ENCODE data around the gene SEC16A.
A peak's percentile ranks its signal among the peaks of the same experiment; 100 is the strongest.

SEC16A gene

GRCh38 chr9:136442265-136442664 lies 40.6 kb downstream of the SEC16A start:
- DNase-seq (ENCODE audit: insufficient read length, low spot score) (no peak), FAIRE-seq (no peak)

- FAIRE-seq (no peak), DNase-seq (ENCODE audit: insufficient read length, low spot score) (no peak)
These were observed 41.1 kb downstream of the SEC16A start for GRCh38 chr9:136441681-136442245.

- FAIRE-seq (no peak), DNase-seq (ENCODE audit: insufficient read length, low spot score) (no peak)
These were observed 41.6 kb downstream of the SEC16A start for GRCh38 chr9:136441191-136441680.

- FAIRE-seq (peak; percentile 31), DNase-seq (ENCODE audit: insufficient read length, low spot score) (peak; percentile 97)
These were observed 43.1 kb downstream of the SEC16A start, which contains the start of gene INPP5E for GRCh38 chr9:136439481-136440408. INPP5E (minus strand) TSS chr9:136439845; CDS start chr9:136439419, 426 bp downstream.

- no peak for FAIRE-seq
- peak; percentile 88 for DNase-seq (ENCODE audit: insufficient read length, low spot score)
These were observed 44.0 kb downstream of the SEC16A start for GRCh38 chr9:136438548-136439480.

GRCh38 chr9:136437839-136438547 lies 44.8 kb downstream of the SEC16A start:
- peak; percentile 31 for FAIRE-seq
- no peak for DNase-seq (ENCODE audit: insufficient read length, low spot score)

GRCh38 chr9:136437430-136437829 lies 45.4 kb downstream of the SEC16A start:
- FAIRE-seq (no peak), DNase-seq (ENCODE audit: insufficient read length, low spot score) (no peak)

GRCh38 chr9:136436055-136436634 lies 46.7 kb downstream of the SEC16A start:
- no peak for FAIRE-seq

GRCh38 chr9:136434580-136435169 lies 48.2 kb downstream of the SEC16A start:
- no peak for FAIRE-seq
- no peak for DNase-seq (ENCODE audit: insufficient read length, low spot score)

More at GRCh38 chr9:136436055-136436634, 46.7 kb downstream of the SEC16A start:
- no peak for DNase-seq (ENCODE audit: insufficient read length, low spot score)

GRCh38 chr9:136433849-136434579 lies 48.8 kb downstream of the SEC16A start:
- FAIRE-seq (no peak), DNase-seq (ENCODE audit: insufficient read length, low spot score) (no peak)

- FAIRE-seq (no peak), DNase-seq (ENCODE audit: insufficient read length, low spot score) (no peak)
These were observed 49.7 kb downstream of the SEC16A start for GRCh38 chr9:136433043-136433715.

- no peak for FAIRE-seq
- DNase-seq (ENCODE audit: insufficient read length, low spot score), result no peak
These were observed 50.2 kb downstream of the SEC16A start for GRCh38 chr9:136432591-136432990.

- FAIRE-seq, result no peak
These were observed 51.0 kb downstream of the SEC16A start for GRCh38 chr9:136431782-136432350.

GRCh38 chr9:136430588-136431234 lies 52.1 kb downstream of the SEC16A start:
- FAIRE-seq (no peak), DNase-seq (ENCODE audit: insufficient read length, low spot score) (no peak)

More at GRCh38 chr9:136431782-136432350, 51.0 kb downstream of the SEC16A start:
- no peak for DNase-seq (ENCODE audit: insufficient read length, low spot score)

- FAIRE-seq (no peak), DNase-seq (ENCODE audit: insufficient read length, low spot score) (no peak)
These were observed 53.0 kb downstream of the SEC16A start for GRCh38 chr9:136429683-136430491.

- no peak for FAIRE-seq
- DNase-seq (ENCODE audit: insufficient read length, low spot score), result no peak
These were observed 53.7 kb downstream of the SEC16A start for GRCh38 chr9:136429075-136429628.

All from GM19239 (cell line).